Activated naive CD8-positive, alpha-beta T cell (primary cell): Measurements from ENCODE around the gene SGK1.
"Not testable (repeated sequence)": the region's sequence is repeated elsewhere in the genome, so short reads cannot be mapped to it uniquely, and the experiment has no call there.

Experiments used
- H3K27ac Mint-ChIP-seq: one replicate; pipeline ENCODE4 v1.8.0; 2021; ENCODE audit warnings: mixed read lengths
- H3K27me3 Mint-ChIP-seq: one replicate; pipeline ENCODE4 v1.8.0; 2021; ENCODE audit warnings: mixed read lengths
- H3K36me3 Mint-ChIP-seq: one replicate; pipeline ENCODE4 v1.8.0; 2021; ENCODE audit warnings: mixed read lengths
- H3K4me1 Mint-ChIP-seq: one replicate; pipeline ENCODE4 v1.8.0; 2021; ENCODE audit warnings: low read depth, mixed read lengths
- H3K4me3 Mint-ChIP-seq: one replicate; pipeline ENCODE4 v1.8.0; 2021; ENCODE audit warnings: mild to moderate bottlenecking, mixed read lengths
- H3K9me3 Mint-ChIP-seq: one replicate; pipeline ENCODE4 v1.8.0; 2021; ENCODE audit warnings: low read depth, mixed read lengths

Gene SGK1

DNA sequence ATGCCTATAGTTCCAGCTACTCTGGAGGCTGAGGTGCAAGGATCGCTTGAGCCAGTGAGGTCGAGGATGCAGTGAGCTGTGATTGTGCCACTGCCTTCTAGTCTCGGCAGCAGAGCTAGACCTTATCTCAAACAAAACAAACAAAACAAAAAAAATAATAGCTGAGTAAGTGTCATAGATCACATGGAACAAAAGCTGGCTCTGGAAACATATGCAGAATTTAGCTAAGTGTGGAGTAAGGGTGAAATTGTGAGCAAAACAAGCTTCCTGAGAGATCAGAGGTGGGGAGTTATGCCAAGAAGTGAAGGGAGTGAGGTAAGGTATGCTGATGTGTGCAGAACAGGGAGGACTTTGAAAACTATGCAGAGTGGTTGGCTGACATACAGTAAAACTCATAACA, 18.7 kb downstream of the SGK1 start:
- H3K4me1 Mint-ChIP-seq = peaks cover 24% of the 10 kb centered on the region
- no peaks in the 10 kb centered on the region for H3K27me3 Mint-ChIP-seq
- peaks cover 6% of the 10 kb centered on the region for H3K36me3 Mint-ChIP-seq
- no peak overlapping the region for H3K4me3 Mint-ChIP-seq
- no peaks in the 10 kb centered on the region for H3K9me3 Mint-ChIP-seq
- no peak overlapping the region for H3K27ac Mint-ChIP-seq

- H3K4me3 Mint-ChIP-seq = no peak overlapping the region
- H3K27ac Mint-ChIP-seq = no peak overlapping the region
- H3K4me1 Mint-ChIP-seq = peaks cover 19% of the 10 kb centered on the region
- H3K36me3 Mint-ChIP-seq = peaks cover 6% of the 10 kb centered on the region
- H3K9me3 Mint-ChIP-seq = no peaks in the 10 kb centered on the region
- no peaks in the 10 kb centered on the region for H3K27me3 Mint-ChIP-seq
These were observed 21.1 kb downstream of the SGK1 start for GRCh38 chr6:134296762-134297161.

- Mint-ChIP-seq H3K27ac (no peak overlapping the region), H3K4me1 (peaks cover 18% of the 10 kb centered on the region), H3K27me3 (no peaks in the 10 kb centered on the region), H3K4me3 (no peak overlapping the region), H3K36me3 (peaks cover 6% of the 10 kb centered on the region), H3K9me3 (no peaks in the 10 kb centered on the region)
These were observed 21.9 kb downstream of the SGK1 start for GRCh38 chr6:134295953-134296553.

DNA sequence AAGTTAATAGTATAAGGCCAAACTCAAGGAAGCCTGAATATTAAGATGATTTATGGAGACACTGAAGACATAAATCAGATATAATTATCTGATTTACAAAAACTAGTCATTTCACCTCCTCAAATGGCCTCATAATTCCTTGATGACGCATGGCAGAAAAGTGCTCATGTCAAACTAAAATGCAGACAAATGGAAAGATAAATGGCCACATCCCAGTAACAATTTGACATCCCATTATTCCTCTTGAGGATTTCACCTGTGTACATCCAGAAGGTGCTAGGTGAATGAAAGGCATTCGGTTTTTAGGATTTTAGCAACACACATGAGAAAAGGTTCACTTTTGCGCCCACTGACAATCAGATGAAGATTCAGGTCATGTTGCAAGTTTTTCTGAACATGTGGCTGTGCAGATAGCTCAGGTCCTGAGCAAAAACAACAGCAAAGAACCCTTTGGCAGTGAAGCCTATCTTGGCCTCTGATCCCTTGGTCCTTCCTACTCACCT, 24.2 kb downstream of the SGK1 start:
- no peaks in the 10 kb centered on the region for H3K9me3 Mint-ChIP-seq
- no peaks in the 10 kb centered on the region for H3K27me3 Mint-ChIP-seq
- H3K4me1 Mint-ChIP-seq = peaks cover 17% of the 10 kb centered on the region
- H3K27ac Mint-ChIP-seq = no peak overlapping the region
- H3K4me3 Mint-ChIP-seq = no peak overlapping the region
- H3K36me3 Mint-ChIP-seq = peaks cover 4% of the 10 kb centered on the region

GRCh38 chr6:134291156-134291555, 26.8 kb downstream of the SGK1 start:
- Mint-ChIP-seq H3K4me3 (no peak overlapping the region), H3K27ac (no peak overlapping the region), H3K9me3 (no peaks in the 10 kb centered on the region)

GRCh38 chr6:134289204-134289575, 28.7 kb downstream of the SGK1 start:
- Mint-ChIP-seq H3K36me3 (no peaks in the 10 kb centered on the region), H3K9me3 (no peaks in the 10 kb centered on the region), H3K4me1 (peaks cover 29% of the 10 kb centered on the region), H3K4me3 (peak overlapping the region; percentile 65), H3K27me3 (no peaks in the 10 kb centered on the region), H3K27ac (peak overlapping the region; percentile 93)

More at GRCh38 chr6:134291156-134291555, 26.8 kb downstream of the SGK1 start:
- H3K4me1 Mint-ChIP-seq = peaks cover 28% of the 10 kb centered on the region
- peaks cover 4% of the 10 kb centered on the region for H3K36me3 Mint-ChIP-seq
- no peaks in the 10 kb centered on the region for H3K27me3 Mint-ChIP-seq

GRCh38 chr6:134288538-134289203, 29.2 kb downstream of the SGK1 start:
- H3K4me1 Mint-ChIP-seq = peaks cover 29% of the 10 kb centered on the region
- no peaks in the 10 kb centered on the region for H3K27me3 Mint-ChIP-seq
- H3K4me3 Mint-ChIP-seq = peak overlapping the region; percentile 65
- H3K9me3 Mint-ChIP-seq = no peaks in the 10 kb centered on the region
- H3K36me3 Mint-ChIP-seq = no peaks in the 10 kb centered on the region
- H3K27ac Mint-ChIP-seq = peak overlapping the region; percentile 93

GRCh38 chr6:134287859-134288537, 29.9 kb downstream of the SGK1 start:
- H3K27me3 Mint-ChIP-seq = no peaks in the 10 kb centered on the region
- no peaks in the 10 kb centered on the region for H3K36me3 Mint-ChIP-seq
- H3K27ac Mint-ChIP-seq = peak overlapping the region; percentile 93
- peak overlapping the region; percentile 65 for H3K4me3 Mint-ChIP-seq
- no peaks in the 10 kb centered on the region for H3K9me3 Mint-ChIP-seq
- H3K4me1 Mint-ChIP-seq = peaks cover 29% of the 10 kb centered on the region

DNA sequence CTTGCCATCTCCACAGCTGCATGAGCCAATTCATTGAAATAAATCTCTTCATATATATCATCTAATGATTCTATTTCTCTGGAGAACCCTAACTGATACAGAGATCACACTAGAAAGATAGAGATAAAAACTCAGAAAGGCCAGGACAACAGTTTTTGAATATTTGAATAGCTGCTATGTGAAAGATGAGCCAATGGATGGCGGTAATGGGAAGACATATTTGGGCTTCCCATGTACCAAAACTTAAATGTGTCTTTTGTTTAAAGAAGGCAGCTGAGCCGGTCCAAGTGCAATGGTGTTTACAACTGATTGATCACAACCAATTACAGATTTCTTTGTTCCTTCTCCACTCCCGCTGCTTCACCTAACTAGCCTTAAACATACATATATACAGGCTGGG, 35.1 kb downstream of the SGK1 start:
- Mint-ChIP-seq H3K36me3 (no peaks in the 10 kb centered on the region), H3K9me3 (no peaks in the 10 kb centered on the region), H3K4me1 (peaks cover 18% of the 10 kb centered on the region), H3K4me3 (no peak overlapping the region), H3K27ac (no peak overlapping the region), H3K27me3 (no peaks in the 10 kb centered on the region)

DNA sequence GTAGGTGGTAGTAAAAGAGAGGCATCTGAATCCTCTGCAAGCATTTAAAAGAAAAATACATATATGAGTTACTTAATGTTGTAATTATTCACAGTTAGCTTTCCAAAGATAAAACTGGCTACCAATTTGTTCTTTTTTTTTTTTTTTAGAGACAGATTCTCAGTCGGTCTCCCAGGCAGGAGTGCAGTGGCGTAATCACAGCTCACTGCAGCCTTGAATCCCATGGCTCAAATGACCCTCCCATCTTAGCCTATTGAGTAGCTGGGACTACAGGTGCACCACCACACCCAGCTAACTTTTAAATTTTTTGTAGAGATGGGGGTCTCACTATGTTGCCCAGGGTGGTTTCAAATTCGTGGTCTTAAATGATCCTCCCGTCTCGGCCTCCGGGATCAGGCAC, 36.5 kb downstream of the SGK1 start:
- Mint-ChIP-seq H3K4me3 (no peak overlapping the region), H3K36me3 (no peaks in the 10 kb centered on the region), H3K27ac (no peak overlapping the region), H3K9me3 (no peaks in the 10 kb centered on the region), H3K27me3 (no peaks in the 10 kb centered on the region), H3K4me1 (peaks cover 25% of the 10 kb centered on the region)

GRCh38 chr6:134278000-134278399, 39.9 kb downstream of the SGK1 start:
- no peak overlapping the region for H3K27ac Mint-ChIP-seq
- H3K4me1 Mint-ChIP-seq = peaks cover 39% of the 10 kb centered on the region
- no peaks in the 10 kb centered on the region for H3K27me3 Mint-ChIP-seq
- peaks cover 1% of the 10 kb centered on the region for H3K36me3 Mint-ChIP-seq
- H3K4me3 Mint-ChIP-seq = no peak overlapping the region
- no peaks in the 10 kb centered on the region for H3K9me3 Mint-ChIP-seq

- H3K36me3 Mint-ChIP-seq, H3K27me3 Mint-ChIP-seq, H3K9me3 Mint-ChIP-seq, H3K27ac Mint-ChIP-seq: not testable (repeated sequence)
- H3K4me1 Mint-ChIP-seq = peaks cover 47% of the 10 kb centered on the region
- H3K4me3 Mint-ChIP-seq = peak overlapping the region; percentile 17
These were observed 41.0 kb downstream of the SGK1 start for GRCh38 chr6:134276891-134277377.

- peak overlapping the region; percentile 31 for H3K27ac Mint-ChIP-seq
These were observed 45.5 kb downstream of the SGK1 start for GRCh38 chr6:134272374-134272773.

DNA sequence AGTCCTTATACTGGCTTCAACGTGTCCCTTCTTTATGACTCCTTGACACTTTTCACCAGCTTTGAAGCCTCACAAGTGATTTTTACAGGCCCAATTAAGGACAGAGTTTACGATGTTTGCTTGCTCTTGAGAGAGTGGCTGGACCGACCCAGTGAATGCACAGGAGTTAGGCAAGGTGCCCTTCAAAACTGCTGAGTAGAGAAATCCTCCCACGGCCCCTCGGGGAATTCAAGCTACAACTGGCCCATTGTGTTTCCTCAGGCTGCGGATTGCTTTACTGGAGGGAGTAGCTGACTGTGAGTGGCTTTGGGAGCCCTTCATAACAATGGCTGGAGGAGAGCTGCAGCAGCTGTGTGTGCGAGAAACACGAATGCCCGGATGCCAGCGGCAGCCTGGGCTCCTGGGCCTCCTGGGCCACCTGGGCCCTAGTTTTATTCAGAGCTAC, 50.0 kb downstream of the SGK1 start:
- H3K27ac Mint-ChIP-seq = no peak overlapping the region
- H3K4me1 Mint-ChIP-seq = peaks cover 14% of the 10 kb centered on the region
- no peak overlapping the region for H3K4me3 Mint-ChIP-seq
- no peaks in the 10 kb centered on the region for H3K36me3 Mint-ChIP-seq
- H3K27me3 Mint-ChIP-seq = no peaks in the 10 kb centered on the region
- H3K9me3 Mint-ChIP-seq = no peaks in the 10 kb centered on the region

More at GRCh38 chr6:134272374-134272773, 45.5 kb downstream of the SGK1 start:
- Mint-ChIP-seq H3K36me3 (peaks cover 2% of the 10 kb centered on the region), H3K27me3 (no peaks in the 10 kb centered on the region), H3K4me3 (peak overlapping the region; percentile 52), H3K9me3 (no peaks in the 10 kb centered on the region), H3K4me1 (peaks cover 41% of the 10 kb centered on the region)

DNA sequence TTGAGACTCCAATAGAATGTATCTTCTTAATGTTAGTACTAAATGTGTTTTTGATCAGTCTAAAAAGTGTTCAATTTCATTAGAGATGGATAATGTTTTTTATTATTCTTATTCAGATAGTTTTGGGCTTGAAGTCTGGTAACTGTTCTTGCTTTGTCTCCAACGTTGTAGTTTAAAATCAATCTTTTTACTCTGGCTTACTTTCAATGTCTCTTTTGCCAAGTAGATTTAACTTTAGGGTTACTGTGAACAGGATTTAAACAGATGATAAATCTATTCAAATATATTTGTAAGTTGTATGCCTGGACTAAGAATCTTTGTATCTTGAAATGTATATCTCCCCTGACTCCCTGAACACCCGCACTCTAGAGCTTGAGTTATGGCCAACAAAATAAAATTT, 51.1 kb downstream of the SGK1 start:
- Mint-ChIP-seq H3K27me3 (no peaks in the 10 kb centered on the region), H3K36me3 (no peaks in the 10 kb centered on the region), H3K4me3 (no peak overlapping the region), H3K4me1 (peaks cover 6% of the 10 kb centered on the region), H3K27ac (no peak overlapping the region), H3K9me3 (no peaks in the 10 kb centered on the region)
